ENCODE measurements around the gene TADA3. TPM values are rescaled to one million over a fixed set of nuclear protein-coding genes. Genes with fewer than 3 reads are reported as not detected.

The TADA3 gene
- total and polyA plus RNA-seq, 9 of the 15 experiments (the other 6 are each of a cell fraction or from before 2014, with no cell fraction given): 4.1 to 110 (median 74.8) TPM

DNA sequence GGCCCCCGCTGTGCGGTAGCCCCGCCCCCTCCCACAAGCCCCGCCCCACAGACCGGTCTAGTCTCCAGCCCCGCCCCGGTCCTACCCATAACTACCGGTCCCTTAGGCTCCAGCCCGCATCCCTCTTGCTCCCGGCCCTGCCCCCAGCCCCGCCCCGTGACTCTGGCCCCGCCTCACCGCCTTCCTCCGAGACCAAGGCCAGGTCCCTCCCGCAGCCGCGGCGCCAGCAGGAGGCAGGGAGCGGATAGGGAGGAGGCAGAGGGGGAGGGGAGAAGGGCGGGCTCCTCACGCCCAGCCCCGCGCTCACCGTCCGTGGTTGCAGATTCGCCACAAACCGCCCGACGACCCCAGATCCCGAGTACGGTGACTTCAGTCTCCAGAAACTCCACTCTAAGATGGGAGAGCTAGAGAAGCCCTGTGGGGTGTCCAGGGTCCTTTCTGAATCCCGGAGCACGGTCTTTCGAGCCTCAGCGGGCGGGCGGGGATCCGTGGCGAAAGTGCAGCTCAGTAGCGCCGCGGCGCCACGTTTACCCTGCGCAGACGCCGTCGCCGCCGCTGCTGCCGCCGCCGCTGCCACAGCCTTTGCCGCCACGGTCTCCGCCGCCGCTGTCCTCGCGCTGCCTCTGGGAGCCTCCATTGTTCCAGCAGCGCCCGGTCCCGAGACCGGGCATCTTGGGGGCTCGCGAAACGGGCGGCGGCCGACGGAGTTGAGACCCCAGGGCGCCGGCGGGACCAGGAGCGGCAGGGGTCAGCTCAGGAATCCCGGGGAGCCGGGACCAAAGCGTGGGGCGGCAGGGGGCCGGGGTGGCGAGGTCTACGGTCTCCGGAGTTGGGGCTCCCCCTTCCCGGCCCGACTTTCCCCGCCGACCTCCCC is 60.8 kb downstream of the TADA3 start, which contains the start of gene BRPF1 (continued):
- TF ChIP-seq, protein P1, sequence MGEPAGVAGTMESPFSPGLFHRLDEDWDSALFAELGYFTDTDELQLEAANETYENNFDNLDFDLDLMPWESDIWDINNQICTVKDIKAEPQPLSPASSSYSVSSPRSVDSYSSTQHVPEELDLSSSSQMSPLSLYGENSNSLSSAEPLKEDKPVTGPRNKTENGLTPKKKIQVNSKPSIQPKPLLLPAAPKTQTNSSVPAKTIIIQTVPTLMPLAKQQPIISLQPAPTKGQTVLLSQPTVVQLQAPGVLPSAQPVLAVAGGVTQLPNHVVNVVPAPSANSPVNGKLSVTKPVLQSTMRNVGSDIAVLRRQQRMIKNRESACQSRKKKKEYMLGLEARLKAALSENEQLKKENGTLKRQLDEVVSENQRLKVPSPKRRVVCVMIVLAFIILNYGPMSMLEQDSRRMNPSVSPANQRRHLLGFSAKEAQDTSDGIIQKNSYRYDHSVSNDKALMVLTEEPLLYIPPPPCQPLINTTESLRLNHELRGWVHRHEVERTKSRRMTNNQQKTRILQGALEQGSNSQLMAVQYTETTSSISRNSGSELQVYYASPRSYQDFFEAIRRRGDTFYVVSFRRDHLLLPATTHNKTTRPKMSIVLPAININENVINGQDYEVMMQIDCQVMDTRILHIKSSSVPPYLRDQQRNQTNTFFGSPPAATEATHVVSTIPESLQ (CRISPR knock-in tag; IDR thresholded peaks at IDR 0.05): peak; percentile 51; the same call in 1 of the 2 replicates
- no peak; the same call in 1 of the 2 replicates for TF ChIP-seq ZNF431 (CRISPR knock-in tag; IDR thresholded peaks at IDR 0.05)
- TF ChIP-seq ZNF175 (CRISPR knock-in tag; IDR thresholded peaks at IDR 0.05; ENCODE audit: low read depth): no peak
- TF ChIP-seq ADNP (tag; IDR thresholded peaks at IDR 0.05): no peak
- TF ChIP-seq NR4A1 (CRISPR knock-in tag; IDR thresholded peaks at IDR 0.05): peak; percentile 92; the same call in 1 of the 2 replicates
- TF ChIP-seq NR4A1 (tag; IDR thresholded peaks at IDR 0.05): peak; percentile 91
- peak; percentile 86; the same call in 1 of the 2 replicates for TF ChIP-seq ZNF76 (CRISPR knock-in tag; IDR thresholded peaks at IDR 0.05; ENCODE audit: borderline replicate concordance)
- no peak for TF ChIP-seq ETV6 (IDR thresholded peaks at IDR 0.05; ENCODE audit: borderline replicate concordance in 1 of 2, low read depth in 2 of 2, low read length in 1 of 2)
- no peak for TF ChIP-seq ETV6 (CRISPR knock-in tag; IDR thresholded peaks at IDR 0.05; ENCODE audit: borderline replicate concordance)
- TF ChIP-seq CBFA2T2 (conservative IDR thresholded peaks at IDR 0.05): no peak
- TF ChIP-seq GTF2F1 (IDR thresholded peaks at IDR 0.05; ENCODE audit: low read depth, low read length): peak; percentile 64; the same call in 1 of the 2 replicates
- 0 out of 2 replicates have a peak, but pooled peaks have one; percentile 17 for TF ChIP-seq ZNF282 (CRISPR knock-in tag; IDR thresholded peaks at IDR 0.05)
- TF ChIP-seq DDX20 (tag; IDR thresholded peaks at IDR 0.05; ENCODE audit: low read depth): no peak
- no peak for TF ChIP-seq PURB (CRISPR knock-in tag; IDR thresholded peaks at IDR 0.05; ENCODE audit: low read depth)
- TF ChIP-seq MYBL2 (IDR thresholded peaks at IDR 0.05; ENCODE audit: low read depth): 0 out of 2 replicates have a peak, but pooled peaks have one; percentile 38
- TF ChIP-seq MYBL2 (CRISPR knock-in tag; IDR thresholded peaks at IDR 0.05; ENCODE audit: borderline replicate concordance): no peak
- TF ChIP-seq ZKSCAN1 (IDR thresholded peaks at IDR 0.05; ENCODE audit: low read depth, low read length): peak; percentile 29; the same call in 1 of the 2 replicates
- peak; percentile 88 for TF ChIP-seq KDM5B (IDR thresholded peaks at IDR 0.05; ENCODE audit: insufficient replicate concordance, low read depth, low read length)
- peak; percentile 40; the same call in 1 of the 2 replicates for TF ChIP-seq ATF1 (CRISPR knock-in tag; IDR thresholded peaks at IDR 0.05)
- peak; percentile 97 for TF ChIP-seq ATF1 (tag; IDR thresholded peaks at IDR 0.05)
- no peak for TF ChIP-seq TEAD4 (IDR thresholded peaks at IDR 0.05; ENCODE audit: low read length)
- TF ChIP-seq TEAD4 (CRISPR knock-in tag; IDR thresholded peaks at IDR 0.05; ENCODE audit: borderline replicate concordance): no peak
- no peak for TF ChIP-seq SETDB1 (IDR thresholded peaks at IDR 0.05; ENCODE audit: low read length)
- TF ChIP-seq TAF15 (IDR thresholded peaks at IDR 0.05; ENCODE audit: low read depth, low read length): no peak
- no peak for TF ChIP-seq RBM14 (IDR thresholded peaks at IDR 0.05; ENCODE audit: borderline replicate concordance, insufficient read depth, low read depth, low read length)
- peak; percentile 90 for TF ChIP-seq SUPT5H (IDR thresholded peaks at IDR 0.05)
- TF ChIP-seq MTA1 (IDR thresholded peaks at IDR 0.05; ENCODE audit: borderline replicate concordance): peak; percentile 47
- TF ChIP-seq MCM3 (IDR thresholded peaks at IDR 0.05): no peak
- TF ChIP-seq ZBTB17 (CRISPR knock-in tag; IDR thresholded peaks at IDR 0.05): peak; percentile 76; the same call in 1 of the 2 replicates
- TF ChIP-seq FOXJ3 (CRISPR knock-in tag; IDR thresholded peaks at IDR 0.05): no peak

Measured in K562 (cell line).